ENCODE measurements around the gene ACTL6A.

GRCh38 chr3:179528772-179529171 is 34.0 kb upstream of the ACTL6A start:
- TF ChIP-seq CTCF (conservative IDR thresholded peaks at IDR 0.05) (no peak), EZH2 (IDR thresholded peaks at IDR 0.05; ENCODE audit: low read depth) (no peak)
